ENCODE results near the gene ZNF860.

- TF ChIP-seq CTCF (IDR thresholded peaks at IDR 0.05) (no peak), POLR2A (IDR thresholded peaks at IDR 0.05) (no peak)
Observed at GRCh38 chr3:31966978-31967591, 14.5 kb upstream of the ZNF860 start.
